Stimulated activated CD4-positive, alpha-beta T cell treated with anti-CD3 and anti-CD28 coated beads, Interleukin-12 subunit alpha, Interleukin-12 subunit beta, amount 100 ng/mL, for 4 hours (primary cell): ENCODE results near the gene SLC1A1.
"Not testable (repeated sequence)": the region's sequence is repeated elsewhere in the genome, so short reads cannot be mapped to it uniquely, and the experiment has no call there.

ENCODE experiments used
- DNase-seq: peaks from one replicate; pipeline ENCODE4 v3.0.0-alpha.2; 2020

The SLC1A1 gene

DNA sequence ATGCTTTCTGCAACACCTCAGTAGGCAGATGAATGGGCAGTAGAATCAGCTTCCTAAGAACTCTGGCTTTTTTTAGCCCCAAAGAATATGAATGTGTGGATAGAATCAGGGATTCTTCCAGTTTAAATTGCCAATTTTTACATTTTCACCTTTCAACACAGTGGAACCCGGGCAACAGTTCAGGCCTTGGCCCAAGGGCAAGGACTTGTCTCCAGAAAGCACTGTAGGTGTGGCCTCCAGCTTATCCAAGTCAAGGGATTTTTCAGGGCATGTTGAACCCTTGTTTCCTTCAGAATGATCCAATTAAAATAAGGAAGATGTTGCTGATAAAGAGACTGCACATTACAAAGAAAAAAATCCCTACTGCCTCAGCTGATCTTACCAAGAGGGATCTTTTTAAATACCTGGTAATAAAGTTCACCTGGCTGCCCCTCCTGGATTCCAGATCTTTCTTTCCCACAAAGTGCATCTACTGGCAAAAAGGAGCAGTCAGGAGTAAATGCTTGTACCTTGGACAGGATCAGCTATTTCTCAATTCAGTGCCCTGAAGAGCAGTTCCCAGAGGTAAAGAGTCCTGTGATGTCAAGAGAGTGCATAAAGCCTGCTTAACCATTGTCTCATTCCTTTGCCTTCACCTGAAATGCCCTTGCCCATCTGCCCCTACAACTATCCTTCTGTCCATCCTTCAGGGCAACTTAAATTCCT is 91.7 kb downstream of the SLC1A1 start:
- no peak for DNase-seq

- no peak for DNase-seq
Measured at GRCh38 chr9:4583001-4583400, 92.7 kb downstream of the SLC1A1 start.

DNA sequence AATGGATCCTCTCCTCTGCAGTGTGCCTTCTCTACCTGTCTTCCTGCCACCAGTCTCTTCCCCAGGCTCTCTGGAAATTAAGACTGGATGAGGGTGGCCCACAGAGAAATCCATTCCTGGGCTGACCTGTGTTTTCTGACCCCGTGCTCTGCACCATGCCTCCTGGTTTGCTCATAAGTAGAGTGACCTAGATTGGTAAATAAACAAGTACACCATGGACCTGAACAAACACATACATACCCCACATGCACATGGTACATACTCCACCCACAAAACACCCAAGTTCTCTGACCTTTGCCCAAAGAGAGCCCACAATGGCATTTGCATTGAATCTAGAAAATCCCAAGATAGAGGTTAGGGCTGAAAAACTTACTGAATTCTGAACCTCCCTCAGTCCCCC is 94.4 kb downstream of the SLC1A1 start:
- DNase-seq = no peak

GRCh38 chr9:4585135-4585534 is 94.9 kb downstream of the SLC1A1 start:
- no peak for DNase-seq

GRCh38 chr9:4588721-4589120 is 98.5 kb downstream of the SLC1A1 start:
- no peak for DNase-seq

- DNase-seq = no peak
Measured at GRCh38 chr9:4590430-4591122, 100.3 kb downstream of the SLC1A1 start.

DNA sequence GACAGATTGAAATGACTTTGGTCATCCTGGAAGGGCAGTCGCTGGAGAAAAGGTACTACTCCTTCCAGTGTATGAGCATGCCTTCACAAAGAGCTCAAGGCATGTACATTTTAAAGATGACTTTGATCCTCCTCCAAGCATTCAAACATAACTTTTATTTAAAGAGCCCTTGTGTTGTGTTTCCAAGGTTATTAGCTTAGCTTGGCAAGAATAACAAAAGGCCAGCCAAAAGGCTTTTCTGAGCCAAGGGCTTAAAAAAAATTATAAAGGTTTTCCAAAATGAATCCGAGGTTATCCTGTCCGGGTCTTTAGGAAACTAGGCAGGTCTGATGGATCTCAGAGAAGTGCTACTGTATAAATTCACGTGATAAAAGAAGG is 100.8 kb downstream of the SLC1A1 start:
- no peak for DNase-seq

GRCh38 chr9:4592295-4592694 is 102.0 kb downstream of the SLC1A1 start:
- no peak for DNase-seq

GRCh38 chr9:4592886-4593285 is 102.6 kb downstream of the SLC1A1 start:
- no peak for DNase-seq

GRCh38 chr9:4594545-4594944 is 104.3 kb downstream of the SLC1A1 start:
- no peak for DNase-seq

DNA sequence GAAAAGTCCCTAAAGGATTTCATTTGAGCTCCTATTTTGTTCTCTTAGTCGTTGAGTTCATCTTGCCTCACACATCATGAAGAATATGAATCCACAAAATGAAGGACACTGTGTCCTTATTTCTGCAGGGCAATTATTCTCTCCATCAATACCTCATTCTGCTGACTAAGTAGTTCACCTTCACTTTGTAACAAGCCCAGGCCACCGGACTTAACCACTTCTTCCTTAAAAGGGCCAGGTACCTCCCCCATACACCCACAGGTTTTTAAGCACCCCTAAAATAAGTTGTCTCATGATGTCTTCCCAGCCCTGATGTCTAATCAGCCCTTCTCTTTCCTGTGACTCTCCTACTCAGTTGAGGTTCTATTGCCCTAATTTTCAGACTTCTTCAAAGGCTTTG is 104.7 kb downstream of the SLC1A1 start:
- DNase-seq = no peak

- DNase-seq = peak; percentile 9
Measured at GRCh38 chr9:4596165-4596922, 106.1 kb downstream of the SLC1A1 start.

- DNase-seq = no peak
Measured at GRCh38 chr9:4600368-4600767, 110.1 kb downstream of the SLC1A1 start.

DNA sequence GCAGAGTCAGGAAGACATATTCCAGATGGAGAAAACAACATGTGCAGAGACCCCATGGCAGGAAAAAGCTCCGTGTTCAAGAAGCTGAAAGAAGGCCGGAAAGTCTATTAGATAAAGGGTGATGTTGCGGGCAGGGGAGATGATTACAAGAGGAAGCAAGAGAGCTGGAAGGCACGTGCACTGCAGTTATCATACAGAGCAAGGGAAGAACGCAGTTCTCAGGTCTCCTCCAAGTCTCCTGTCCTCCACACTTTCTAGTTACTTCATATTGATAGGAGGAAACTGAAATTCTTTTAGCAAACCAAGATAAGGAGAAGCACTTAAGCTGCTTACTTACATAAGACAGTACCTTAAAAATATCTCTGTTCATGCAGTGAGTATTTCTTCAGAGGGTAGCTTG is 113.6 kb downstream of the SLC1A1 start:
- no peak for DNase-seq

DNA sequence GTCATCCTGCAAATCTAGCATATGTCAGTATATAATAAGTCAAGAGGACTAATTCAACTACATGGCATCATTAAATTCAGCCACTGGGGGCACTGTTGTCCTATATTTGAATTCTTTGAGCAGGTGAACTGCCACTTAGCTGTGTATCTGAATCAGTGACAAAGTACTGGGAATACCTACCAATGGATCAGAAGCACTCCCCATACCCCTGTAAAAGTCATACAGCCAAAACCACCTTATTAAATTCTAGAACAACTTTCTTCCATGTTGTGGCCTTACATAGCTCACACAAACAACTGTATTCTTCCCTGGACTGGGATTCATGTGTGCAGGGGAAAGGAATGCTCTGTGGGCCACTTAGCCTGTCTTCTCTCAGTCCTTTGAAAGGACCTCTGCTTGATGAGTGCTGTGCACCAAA is 114.4 kb downstream of the SLC1A1 start:
- peak; percentile 55 for DNase-seq

- not testable (repeated sequence) for DNase-seq
Measured at GRCh38 chr9:4606033-4606432, 115.8 kb downstream of the SLC1A1 start.

- DNase-seq = no peak
Measured at GRCh38 chr9:4614627-4615026, 124.4 kb downstream of the SLC1A1 start.

DNA sequence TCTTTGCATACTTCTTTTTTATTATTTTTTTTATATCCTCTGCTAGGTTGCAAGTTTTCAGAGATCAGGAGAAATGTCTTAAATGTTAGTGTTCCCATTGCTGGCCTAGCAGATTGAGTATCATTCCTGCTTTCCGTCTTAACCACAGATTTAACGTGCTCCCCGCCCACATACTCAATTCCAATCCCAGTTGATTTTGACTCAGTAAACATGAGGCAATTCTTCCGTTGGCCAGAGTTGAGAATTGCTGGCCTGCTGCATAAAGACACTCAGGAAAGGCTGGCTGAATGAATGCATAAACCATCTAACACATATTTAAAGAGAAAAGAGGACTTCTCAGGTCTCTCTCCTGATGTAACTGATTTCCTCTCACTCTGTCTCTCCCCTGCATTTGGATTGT is 125.0 kb downstream of the SLC1A1 start:
- DNase-seq = no peak

DNA sequence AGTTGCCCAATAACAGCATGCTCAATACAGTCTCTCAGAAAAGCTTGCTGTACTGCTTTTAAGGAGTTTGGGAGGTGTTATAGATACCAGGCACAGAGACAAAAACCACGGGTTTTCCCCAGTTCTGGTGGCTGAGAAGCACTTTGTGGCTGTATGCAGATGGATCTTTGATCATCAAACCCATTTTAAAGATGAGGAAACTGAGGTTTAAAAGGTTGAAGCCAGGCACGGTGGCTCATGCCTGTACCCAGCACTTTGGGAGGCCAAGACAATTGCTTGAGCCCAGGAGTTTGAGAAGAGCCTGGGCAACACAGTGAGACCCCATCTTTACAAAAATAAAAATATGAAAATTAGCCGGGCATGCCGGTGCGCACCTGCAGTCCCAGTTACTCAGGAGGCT is 125.5 kb downstream of the SLC1A1 start:
- DNase-seq = no peak

- DNase-seq = no peak
Measured at GRCh38 chr9:4617752-4618151, 127.5 kb downstream of the SLC1A1 start.

GRCh38 chr9:4618700-4619099 is 128.4 kb downstream of the SLC1A1 start:
- no peak for DNase-seq

DNA sequence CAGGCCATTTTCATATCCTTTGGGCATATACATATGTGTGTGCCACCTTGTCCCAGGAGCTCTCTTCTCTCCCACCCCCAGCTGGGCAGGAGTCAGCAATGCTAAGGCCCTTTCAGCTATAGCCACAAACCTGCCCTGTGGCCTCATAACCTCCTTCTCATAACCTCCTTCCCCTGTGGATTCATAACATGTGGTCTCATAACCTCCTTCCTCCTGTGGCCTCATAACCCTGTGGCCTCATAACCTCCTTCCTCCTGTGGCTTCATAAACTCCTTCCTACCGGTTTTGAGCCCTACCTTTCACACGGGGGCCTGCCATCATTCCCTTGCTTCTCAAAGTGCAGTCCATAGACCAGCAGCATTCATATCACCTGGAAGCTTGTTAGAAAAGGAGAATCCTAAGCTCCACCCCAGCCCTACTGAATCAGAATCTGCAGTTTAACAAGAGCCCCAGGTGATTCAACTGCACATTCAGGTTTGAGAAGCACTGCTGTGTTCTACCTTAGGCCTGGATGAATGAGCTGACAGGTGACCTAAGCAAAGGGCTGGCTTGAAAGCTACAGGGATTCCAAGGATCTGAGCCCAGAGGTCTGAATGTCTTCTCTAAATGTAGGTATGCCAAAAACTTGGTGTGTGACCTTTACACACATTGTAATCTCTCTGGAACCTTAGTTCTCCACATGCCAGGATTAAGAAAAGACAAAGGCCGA is 129.9 kb downstream of the SLC1A1 start:
- DNase-seq = no peak

- no peak for DNase-seq
Measured at GRCh38 chr9:4620881-4621555, 130.8 kb downstream of the SLC1A1 start.
